HG03139 (cell line): ENCODE measurements around the gene SPECC1L.

Experiments used
- ATAC-seq: cut with Tn5 transposase; IDR thresholded peaks from one replicate; pipeline ENCODE4 v1.9.1; 2021; ENCODE audit not compliant: unreplicated experiment

The SPECC1L gene

GRCh38 chr22:24357547-24357946 is 86.9 kb downstream of the SPECC1L start:
- no peak for ATAC-seq

GRCh38 chr22:24358105-24358836 is 87.6 kb downstream of the SPECC1L start:
- no peak for ATAC-seq

GRCh38 chr22:24359452-24360120 is 89.0 kb downstream of the SPECC1L start:
- ATAC-seq: no peak

GRCh38 chr22:24361976-24362646 is 91.5 kb downstream of the SPECC1L start:
- ATAC-seq: no peak

- ATAC-seq: no peak
Observed at GRCh38 chr22:24363243-24363642, 92.6 kb downstream of the SPECC1L start.

GRCh38 chr22:24366701-24367100 is 96.1 kb downstream of the SPECC1L start:
- no peak for ATAC-seq

- ATAC-seq: no peak
Observed at GRCh38 chr22:24367841-24368240, 97.2 kb downstream of the SPECC1L start.

GRCh38 chr22:24370401-24370800 is 99.8 kb downstream of the SPECC1L start:
- no peak for ATAC-seq

GRCh38 chr22:24376002-24376401 is 105.4 kb downstream of the SPECC1L start:
- no peak for ATAC-seq

- ATAC-seq: no peak
Observed at GRCh38 chr22:24376586-24376985, 106.0 kb downstream of the SPECC1L start.

GRCh38 chr22:24379536-24379935 is 108.9 kb downstream of the SPECC1L start:
- ATAC-seq: no peak

- no peak for ATAC-seq
Observed at GRCh38 chr22:24380220-24380904, 109.7 kb downstream of the SPECC1L start.

GRCh38 chr22:24380905-24381230 is 110.2 kb downstream of the SPECC1L start:
- no peak for ATAC-seq

GRCh38 chr22:24383061-24383460 is 112.4 kb downstream of the SPECC1L start:
- no peak for ATAC-seq

- ATAC-seq: no peak
Observed at GRCh38 chr22:24384131-24384530, 113.5 kb downstream of the SPECC1L start.

GRCh38 chr22:24386937-24387471 is 116.4 kb downstream of the SPECC1L start:
- ATAC-seq: no peak

- no peak for ATAC-seq
Observed at GRCh38 chr22:24389680-24390079, 119.0 kb downstream of the SPECC1L start.

GRCh38 chr22:24390156-24390555 is 119.5 kb downstream of the SPECC1L start:
- no peak for ATAC-seq

- no peak for ATAC-seq
Observed at GRCh38 chr22:24390576-24390975, 119.9 kb downstream of the SPECC1L start.

GRCh38 chr22:24391836-24392217 is 121.2 kb downstream of the SPECC1L start:
- ATAC-seq: no peak

GRCh38 chr22:24392218-24392931 is 121.7 kb downstream of the SPECC1L start:
- no peak for ATAC-seq
